Calu3 (cell line): ENCODE measurements around the gene MAGEF1. TPM values are rescaled to one million over a fixed set of nuclear protein-coding genes. Genes with fewer than 3 reads are reported as not detected.
"Not testable (repeated sequence)": the region's sequence is repeated elsewhere in the genome, so short reads cannot be mapped to it uniquely, and the experiment has no call there.

Source experiments
- BruUV-seq: library from RNA; stranded (reverse); fragments of 400-500 nt; replicated peaks from 2 replicates; lab custom pipeline; 2021; lab: Mats Ljungman, UMichigan
- CTCF ChIA-PET: fragments of 300-600 bp; sonication (Branson Sonifier 250); formaldehyde crosslinking; loops from one replicate; lab custom pipeline; 2022; ENCODE audit warnings: antibody characterized with exemption; lab: Charles Lee
- DNase-seq: peaks from one replicate; pipeline ENCODE4 v3.0.0; 2022
- H3K27ac Mint-ChIP-seq: one replicate; pipeline ENCODE4 v1.8.0; 2022; ENCODE audit warnings: mixed read lengths; ENCODE audit not compliant: unreplicated experiment
- H3K27me3 Mint-ChIP-seq: one replicate; pipeline ENCODE4 v1.8.0; 2022; ENCODE audit warnings: mixed read lengths; ENCODE audit not compliant: unreplicated experiment
- H3K36me3 Mint-ChIP-seq: one replicate; pipeline ENCODE4 v1.8.0; 2022; ENCODE audit warnings: mild to moderate bottlenecking, moderate library complexity, mixed read lengths; ENCODE audit not compliant: insufficient read depth, unreplicated experiment
- H3K4me1 Mint-ChIP-seq: one replicate; pipeline ENCODE4 v1.8.0; 2022; ENCODE audit warnings: mild to moderate bottlenecking, low read depth, mixed read lengths; ENCODE audit not compliant: unreplicated experiment
- H3K4me3 Mint-ChIP-seq: one replicate; pipeline ENCODE4 v1.8.0; 2022; ENCODE audit warnings: mild to moderate bottlenecking, low read depth, moderate library complexity, mixed read lengths; ENCODE audit not compliant: unreplicated experiment
- H3K9me3 Mint-ChIP-seq: one replicate; pipeline ENCODE4 v1.8.0; 2022; ENCODE audit warnings: low read depth, mixed read lengths; ENCODE audit not compliant: unreplicated experiment
- intact Hi-C: fragments of 100-400 bp; cut with micrococcal nuclease; formaldehyde crosslinking; loops from one replicate; pipeline ENCODE4 v1.10.0; 2022; ENCODE audit not compliant: unreplicated experiment
- total RNA-seq: library from RNA; stranded (reverse); gene quantifications from 2 replicates; pipeline ENCODE4 v1.2.3, GENCODE V29; 2022
- TF ChIP-seq, protein P1 (sequence below): fragments of 200-600 bp; IDR thresholded peaks from one replicate; pipeline ENCODE4 v1.8.0; 2022; ENCODE audit warnings: antibody characterized with exemption; ENCODE audit not compliant: unreplicated experiment

MAGEF1 gene
- total RNA-seq, 1 experiment from 2014 or later = 57.9 TPM

GRCh38 chr3:184733181-184733580 is 21.3 kb upstream of the MAGEF1 start:
- CTCF ChIA-PET = interaction anchor here (1.6 kb wide), 1 partner anchor 10 kb away, joined by 4 read pairs; no protein-coding TSS in a partner anchor

GRCh38 chr3:184731786-184732537 is 20.1 kb upstream of the MAGEF1 start:
- Mint-ChIP-seq H3K9me3 (no peaks in the 10 kb centered on the region), H3K36me3 (no peaks in the 10 kb centered on the region), H3K4me1 (no peaks in the 10 kb centered on the region), H3K27me3 (peaks cover 67% of the 10 kb centered on the region), H3K27ac (no peak overlapping the region), H3K4me3 (no peak overlapping the region)
- BruUV-seq = no TSS peak
- intact Hi-C loops = no loop called here
- CTCF ChIA-PET = interaction anchor here (0.8 to 1.0 kb wide), 2 partner anchors 168 to 171 kb away, joined by 3 to 4 read pairs; partner anchors contain the start of gene EPHB3
- DNase-seq = no peak
- TF ChIP-seq, protein P1, sequence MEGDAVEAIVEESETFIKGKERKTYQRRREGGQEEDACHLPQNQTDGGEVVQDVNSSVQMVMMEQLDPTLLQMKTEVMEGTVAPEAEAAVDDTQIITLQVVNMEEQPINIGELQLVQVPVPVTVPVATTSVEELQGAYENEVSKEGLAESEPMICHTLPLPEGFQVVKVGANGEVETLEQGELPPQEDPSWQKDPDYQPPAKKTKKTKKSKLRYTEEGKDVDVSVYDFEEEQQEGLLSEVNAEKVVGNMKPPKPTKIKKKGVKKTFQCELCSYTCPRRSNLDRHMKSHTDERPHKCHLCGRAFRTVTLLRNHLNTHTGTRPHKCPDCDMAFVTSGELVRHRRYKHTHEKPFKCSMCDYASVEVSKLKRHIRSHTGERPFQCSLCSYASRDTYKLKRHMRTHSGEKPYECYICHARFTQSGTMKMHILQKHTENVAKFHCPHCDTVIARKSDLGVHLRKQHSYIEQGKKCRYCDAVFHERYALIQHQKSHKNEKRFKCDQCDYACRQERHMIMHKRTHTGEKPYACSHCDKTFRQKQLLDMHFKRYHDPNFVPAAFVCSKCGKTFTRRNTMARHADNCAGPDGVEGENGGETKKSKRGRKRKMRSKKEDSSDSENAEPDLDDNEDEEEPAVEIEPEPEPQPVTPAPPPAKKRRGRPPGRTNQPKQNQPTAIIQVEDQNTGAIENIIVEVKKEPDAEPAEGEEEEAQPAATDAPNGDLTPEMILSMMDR = no peak

More at GRCh38 chr3:184733181-184733580, 21.3 kb upstream of the MAGEF1 start:
- Mint-ChIP-seq H3K4me1 (no peaks in the 10 kb centered on the region), H3K36me3 (no peaks in the 10 kb centered on the region), H3K4me3 (no peak overlapping the region), H3K27me3 (peaks cover 63% of the 10 kb centered on the region), H3K27ac (no peak overlapping the region), H3K9me3 (no peaks in the 10 kb centered on the region)
- intact Hi-C loops = no loop called here
- no peak for DNase-seq
- TF ChIP-seq, protein P1 = no peak
- BruUV-seq = no TSS peak

- Mint-ChIP-seq H3K4me1 (no peaks in the 10 kb centered on the region), H3K36me3 (no peaks in the 10 kb centered on the region), H3K27me3 (peaks cover 76% of the 10 kb centered on the region), H3K9me3 (no peaks in the 10 kb centered on the region), H3K27ac (no peak overlapping the region), H3K4me3 (no peak overlapping the region)
- intact Hi-C loops = no loop called here
- TF ChIP-seq, protein P1 = no peak
- no TSS peak for BruUV-seq
- CTCF ChIA-PET = interaction anchor here (0.8 kb wide), 1 partner anchor 167 kb away, joined by 3 read pairs; no protein-coding TSS in a partner anchor
- DNase-seq = no peak
Measured at GRCh38 chr3:184730924-184731323, 19.1 kb upstream of the MAGEF1 start.

GRCh38 chr3:184729154-184729553 is 17.3 kb upstream of the MAGEF1 start:
- H3K27ac Mint-ChIP-seq, H3K9me3 Mint-ChIP-seq, H3K4me1 Mint-ChIP-seq, H3K4me3 Mint-ChIP-seq, H3K36me3 Mint-ChIP-seq, BruUV-seq, DNase-seq: not testable (repeated sequence)
- intact Hi-C loops = loop anchor here (5.0 kb wide), 1 partner anchor 48 kb away; no protein-coding TSS in a partner anchor
- CTCF ChIA-PET = interaction anchor here (0.6 to 5.9 kb wide), 3 partner anchors 120 to 287 kb away, joined by 3 to 47 read pairs (median 3); partner anchors contain the start of gene EPHB3
- H3K27me3 Mint-ChIP-seq = peaks cover 65% of the 10 kb centered on the region
